NCI-H345 treated with DMSO at 0.1 percent for 48 hours (cell line): ENCODE measurements around the gene SPTBN4.
"Not testable (repeated sequence)": the region's sequence is repeated elsewhere in the genome, so short reads cannot be mapped to it uniquely, and the experiment has no call there.

Source experiments
- DNase-seq: peaks from one replicate; lab custom pipeline; 2025; ENCODE audit not compliant: unreplicated experiment; lab: John Stamatoyannopoulos, UW

SPTBN4 gene

GRCh38 chr19:40441719-40442253, 25.0 kb upstream of the SPTBN4 start:
- no peak for DNase-seq

GRCh38 chr19:40442328-40443130, 24.3 kb upstream of the SPTBN4 start:
- no peak for DNase-seq

GRCh38 chr19:40443131-40443999, 23.4 kb upstream of the SPTBN4 start:
- DNase-seq, result peak; percentile 100

- peak; percentile 100 for DNase-seq
Observed at GRCh38 chr19:40444000-40444824, 22.6 kb upstream of the SPTBN4 start, which contains the start of gene SERTAD3. TSS of gene SERTAD3 (minus strand) at chr19:40444335. CDS start at chr19:40442080, 2,255 bp downstream.

- no peak for DNase-seq
Observed at GRCh38 chr19:40444825-40445312, 21.9 kb upstream of the SPTBN4 start.

- DNase-seq, result no peak
Observed at GRCh38 chr19:40445780-40446262, 21.0 kb upstream of the SPTBN4 start.

- no peak for DNase-seq
Observed at GRCh38 chr19:40446263-40446784, 20.5 kb upstream of the SPTBN4 start.

GRCh38 chr19:40449506-40449905, 17.3 kb upstream of the SPTBN4 start:
- DNase-seq, result no peak

- DNase-seq, result no peak
Observed at GRCh38 chr19:40450664-40451063, 16.1 kb upstream of the SPTBN4 start.

GRCh38 chr19:40452016-40452415, 14.8 kb upstream of the SPTBN4 start:
- no peak for DNase-seq

- no peak for DNase-seq
Observed at GRCh38 chr19:40453151-40453735, 13.6 kb upstream of the SPTBN4 start.

- DNase-seq, result not testable (repeated sequence)
Observed at GRCh38 chr19:40453943-40454342, 12.9 kb upstream of the SPTBN4 start.

- DNase-seq, result no peak
Observed at GRCh38 chr19:40457048-40457447, 9.8 kb upstream of the SPTBN4 start.

GRCh38 chr19:40457953-40458596, 8.7 kb upstream of the SPTBN4 start:
- DNase-seq, result no peak

- no peak for DNase-seq
Observed at GRCh38 chr19:40458597-40458974, 8.2 kb upstream of the SPTBN4 start.

GRCh38 chr19:40460185-40460584, 6.6 kb upstream of the SPTBN4 start:
- DNase-seq, result no peak

GRCh38 chr19:40461669-40462221, 5.1 kb upstream of the SPTBN4 start:
- DNase-seq, result no peak

- not testable (repeated sequence) for DNase-seq
Observed at GRCh38 chr19:40463587-40464037, 3.2 kb upstream of the SPTBN4 start.
